Measurements from ENCODE around the gene GFOD1. TPM values are rescaled to one million over a fixed set of nuclear protein-coding genes. Genes with fewer than 3 reads are reported as not detected.

The GFOD1 gene
- total and polyA plus RNA-seq, 7 experiments from 2014 or later: 0.24 to 10.8 (median 1.4) TPM; not detected in 1

DNA sequence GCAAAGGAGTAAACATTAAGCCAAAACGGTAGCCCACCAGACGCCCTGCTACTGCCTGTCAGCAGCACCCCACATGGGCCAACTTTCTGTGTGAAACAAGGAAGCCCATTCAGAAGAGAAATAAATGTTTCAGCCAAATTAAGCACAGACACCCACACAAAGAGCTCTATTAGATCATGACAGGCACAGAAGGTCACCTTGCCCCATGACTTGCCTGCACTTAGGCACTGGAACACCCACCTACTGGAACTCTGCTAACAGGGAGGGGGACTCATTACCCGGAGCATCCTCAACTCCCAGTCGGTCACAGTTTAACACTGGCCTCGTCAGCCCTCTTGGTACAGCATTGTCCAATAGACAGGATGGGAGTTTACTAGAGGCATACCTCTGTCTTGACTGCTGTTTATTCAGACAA lies 31.8 kb downstream of the GFOD1 start:
- H3K27ac ChIP-seq (ENCODE audit: low read depth, low read length): peak overlapping the region; percentile 5
- H3K4me1 Mint-ChIP-seq: peaks cover 15 to 63% (median 28%) of the 10 kb centered on the region in 7 donors
- no peaks in the 10 kb centered on the region for H3K9me3 ChIP-seq (ENCODE audit: control insufficient read depth in 2 of 3, low read length in 3 of 3)
- H3K36me3 Mint-ChIP-seq: peaks cover 0 to 4% (median 0%) of the 10 kb centered on the region in 5 donors
- DNase-seq (no peak), ATAC-seq (no peak)
- no peak overlapping the region for H3K4me3 ChIP-seq (ENCODE audit: low read length)
- H3K27me3 ChIP-seq (ENCODE audit: control insufficient read depth in 2 of 2, insufficient read depth in 2 of 2, low read length in 2 of 2): no peaks in the 10 kb centered on the region
- H3K4me1 ChIP-seq (ENCODE audit: control insufficient read depth in 2 of 2, insufficient read depth in 2 of 2, low read length in 2 of 2): peaks cover 17 to 23% of the 10 kb centered on the region in 2 donors
- H3K27ac Mint-ChIP-seq: peak overlapping the region; percentile 12 to 93 (median 73)
- H3K36me3 ChIP-seq (ENCODE audit: control insufficient read depth in 2 of 3, insufficient read depth in 3 of 3, low read length in 3 of 3): no peaks in the 10 kb centered on the region
- intact Hi-C loops (cut with micrococcal nuclease): loop anchor here (1.0 to 10.0 kb wide), 4 partner anchors 99 to 169 kb away; partner anchors contain the start of genes NOL7 (in 2 of the 2) and SIRT5 (in 1 of the 2)
- CTCF ChIA-PET: interaction anchor here (4.7 kb wide), 1 partner anchor 82 kb away, joined by 28 read pairs; no protein-coding TSS in a partner anchor
- H3K4me3 Mint-ChIP-seq: peak overlapping the region in 2 of 10 donors; percentile 3 to 76
- no peaks in the 10 kb centered on the region for H3K9me3 Mint-ChIP-seq
- POLR2A ChIA-PET: interaction anchor here (0.8 to 1.1 kb wide), 2 partner anchors 9 to 31 kb away, joined by 3 to 4 read pairs; no protein-coding TSS in a partner anchor
- H3K27me3 Mint-ChIP-seq: no peaks in the 10 kb centered on the region

DNA sequence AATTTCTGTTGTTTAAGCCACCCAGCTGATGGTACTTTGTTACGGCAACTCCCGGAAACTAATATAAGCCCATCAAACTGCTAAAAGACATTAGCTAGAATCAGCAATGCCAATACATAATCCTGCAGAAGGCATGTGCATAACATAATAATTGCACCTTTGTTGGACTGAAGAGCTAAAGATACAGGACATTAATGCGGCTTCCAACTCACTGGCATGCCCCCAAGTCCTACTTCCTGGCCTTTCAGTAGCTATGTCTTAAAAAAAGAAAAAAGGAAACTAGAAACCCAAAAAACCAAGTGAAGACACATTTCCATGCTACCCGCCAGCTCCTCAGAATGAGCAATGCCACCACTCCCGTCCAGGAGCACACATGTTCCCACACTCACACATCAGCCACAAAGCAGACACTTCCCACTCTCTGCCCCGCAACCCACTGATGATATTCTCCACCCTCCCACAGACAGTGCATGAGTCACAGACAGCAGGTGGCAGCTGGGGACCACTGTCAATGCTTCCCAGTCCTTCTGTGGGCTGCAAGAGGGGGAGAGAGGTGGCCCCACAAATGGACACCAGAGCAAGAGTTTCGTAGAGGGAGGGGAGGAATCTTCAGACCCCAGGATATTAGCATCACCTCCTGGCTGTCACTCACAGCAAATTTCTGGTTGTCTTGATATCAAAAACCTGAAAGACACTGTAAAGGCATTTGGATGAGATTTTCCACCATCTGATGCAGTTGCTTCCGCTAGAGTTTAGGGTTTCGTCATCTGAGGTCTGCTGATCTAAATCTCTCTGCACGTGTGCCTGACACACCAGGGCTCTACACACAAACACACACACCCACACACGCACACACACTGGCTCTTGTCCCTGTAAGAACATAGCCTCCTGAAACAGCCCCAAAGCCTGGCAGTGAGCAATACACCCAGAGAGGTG lies 32.8 kb downstream of the GFOD1 start:
- H3K4me1 Mint-ChIP-seq: peaks cover 15 to 58% (median 28%) of the 10 kb centered on the region in 7 donors
- POLR2A ChIA-PET: interaction anchor here (1.0 kb wide), 1 partner anchor 120 kb away, joined by 3 read pairs; the partner anchor contains the start of gene SIRT5

DNA sequence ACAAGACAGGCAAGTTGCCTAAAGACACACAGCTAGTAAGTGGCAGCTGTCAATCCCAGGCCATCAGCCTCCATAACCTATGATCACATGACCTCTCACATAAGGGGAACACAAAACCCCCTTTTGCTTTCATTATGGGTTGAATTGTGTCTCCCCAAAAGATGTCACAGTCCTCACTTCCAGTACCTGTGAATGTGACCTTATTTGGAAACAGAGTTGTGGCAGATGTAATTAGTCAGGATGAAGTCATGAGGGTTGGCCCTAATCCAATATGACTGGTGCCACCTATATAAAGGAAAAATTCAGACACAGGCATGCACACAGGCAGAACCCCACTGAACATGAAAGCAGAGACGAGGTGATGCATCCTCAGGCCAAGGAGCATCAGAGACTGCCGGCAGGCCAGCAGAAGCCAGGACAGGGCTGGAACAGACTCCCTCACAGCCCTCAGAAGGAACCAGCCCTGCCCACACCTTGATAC lies 33.6 kb downstream of the GFOD1 start:
- peaks cover 17 to 23% of the 10 kb centered on the region in 2 donors for H3K4me1 ChIP-seq (ENCODE audit: control insufficient read depth in 2 of 2, insufficient read depth in 2 of 2, low read length in 2 of 2)
- ChIA-PET POLR2A (interaction anchor here (0.8 to 1.0 kb wide), 2 partner anchors 73 to 120 kb away, joined by 3 read pairs; partner anchors contain the start of gene SIRT5), CTCF (interaction anchor here (0.7 to 4.7 kb wide), 11 partner anchors 9 to 591 kb away, joined by 3 to 28 read pairs (median 3); partner anchors contain the start of genes NOL7 and SIRT5)
- no peak overlapping the region for H3K4me3 ChIP-seq (ENCODE audit: low read length)
- Mint-ChIP-seq H3K27ac (peak overlapping the region in 8 of 9 donors; percentile 66 to 88 (median 78)), H3K9me3 (peaks cover 0 to 2% (median 0%) of the 10 kb centered on the region in 11 donors), H3K27me3 (no peaks in the 10 kb centered on the region), H3K4me3 (peak overlapping the region in 7 of 10 donors; percentile 19 to 78 (median 66)), H3K36me3 (peaks cover 0 to 7% (median 0%) of the 10 kb centered on the region in 5 donors), H3K4me1 (peaks cover 14 to 51% (median 28%) of the 10 kb centered on the region in 7 donors)
- peak overlapping the region; percentile 16 for H3K27ac ChIP-seq (ENCODE audit: low read depth, low read length)
- H3K27me3 ChIP-seq (ENCODE audit: control insufficient read depth in 2 of 2, insufficient read depth in 2 of 2, low read length in 2 of 2): no peaks in the 10 kb centered on the region
- H3K9me3 ChIP-seq (ENCODE audit: control insufficient read depth in 2 of 3, low read length in 3 of 3): no peaks in the 10 kb centered on the region
- ATAC-seq (no peak), DNase-seq (peak in 1 of 9 donors; percentile 56)
- no peaks in the 10 kb centered on the region for H3K36me3 ChIP-seq (ENCODE audit: control insufficient read depth in 2 of 3, insufficient read depth in 3 of 3, low read length in 3 of 3)
- intact Hi-C loops (cut with micrococcal nuclease): loop anchor here (1.0 to 10.0 kb wide), 13 partner anchors 26 to 612 kb away; partner anchors contain the start of genes NOL7 (in 2 of the 2), GFOD1 (in 1 of the 2) and SIRT5 (in 1 of the 2)

More for the DNA sequence above, 32.8 kb downstream of the GFOD1 start:
- H3K9me3 Mint-ChIP-seq: peaks cover 0 to 2% (median 0%) of the 10 kb centered on the region in 11 donors
- H3K4me1 ChIP-seq (ENCODE audit: control insufficient read depth in 2 of 2, insufficient read depth in 2 of 2, low read length in 2 of 2): peaks cover 17 to 23% of the 10 kb centered on the region in 2 donors
- ATAC-seq: peak; percentile 88
- peak; percentile 27 to 83 (median 59) for DNase-seq
- H3K4me3 Mint-ChIP-seq: peak overlapping the region; percentile 63 to 85 (median 74)
- H3K4me3 ChIP-seq (ENCODE audit: low read length): peak overlapping the region; percentile 21
- H3K36me3 Mint-ChIP-seq: peaks cover 0 to 7% (median 0%) of the 10 kb centered on the region in 5 donors
- H3K27ac ChIP-seq (ENCODE audit: low read depth, low read length): peak overlapping the region; percentile 16
- no peaks in the 10 kb centered on the region for H3K36me3 ChIP-seq (ENCODE audit: control insufficient read depth in 2 of 3, insufficient read depth in 3 of 3, low read length in 3 of 3)
- intact Hi-C loops (cut with micrococcal nuclease): loop anchor here (1.0 to 10.0 kb wide), 14 partner anchors 26 to 612 kb away; partner anchors contain the start of genes NOL7 (in 2 of the 2), GFOD1 (in 1 of the 2) and SIRT5 (in 1 of the 2)
- H3K27me3 Mint-ChIP-seq: no peaks in the 10 kb centered on the region
- H3K27ac Mint-ChIP-seq: peak overlapping the region; percentile 66 to 93 (median 84)
- H3K9me3 ChIP-seq (ENCODE audit: control insufficient read depth in 2 of 3, low read length in 3 of 3): no peaks in the 10 kb centered on the region
- CTCF ChIA-PET: interaction anchor here (0.7 to 4.7 kb wide), 11 partner anchors 14 to 590 kb away, joined by 3 to 28 read pairs (median 3); partner anchors contain the start of genes NOL7 and SIRT5
- H3K27me3 ChIP-seq (ENCODE audit: control insufficient read depth in 2 of 2, insufficient read depth in 2 of 2, low read length in 2 of 2): no peaks in the 10 kb centered on the region

DNA sequence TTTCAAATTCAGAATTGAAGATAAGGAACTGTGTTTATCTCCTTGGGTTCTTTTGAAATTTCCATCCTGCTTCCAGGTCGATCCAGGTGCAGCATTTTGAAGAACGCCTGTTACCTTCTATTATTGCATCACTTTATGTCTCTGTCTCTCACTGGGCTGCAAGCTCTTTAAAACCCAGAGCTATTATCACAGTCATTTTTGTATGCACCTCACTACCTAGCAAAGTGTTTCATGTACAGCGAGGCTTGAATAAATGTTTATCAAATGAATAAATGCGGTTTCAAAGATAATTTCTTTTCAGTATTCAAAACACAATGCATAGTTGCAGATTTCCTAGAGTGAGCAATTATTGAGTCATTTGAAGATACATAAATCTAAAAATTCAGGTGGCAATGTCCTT lies 34.2 kb downstream of the GFOD1 start:
- Mint-ChIP-seq H3K4me1 (peaks cover 15 to 51% (median 29%) of the 10 kb centered on the region in 7 donors), H3K27ac (peak overlapping the region in 3 of 9 donors; percentile 13 to 73 (median 42)), H3K36me3 (peaks cover 0 to 7% (median 0%) of the 10 kb centered on the region in 5 donors), H3K4me3 (no peak overlapping the region), H3K9me3 (peaks cover 0 to 2% (median 0%) of the 10 kb centered on the region in 11 donors), H3K27me3 (no peaks in the 10 kb centered on the region)
- H3K36me3 ChIP-seq (ENCODE audit: control insufficient read depth in 2 of 3, insufficient read depth in 3 of 3, low read length in 3 of 3): no peaks in the 10 kb centered on the region
- no peak overlapping the region for H3K4me3 ChIP-seq (ENCODE audit: low read length)
- no peak overlapping the region for H3K27ac ChIP-seq (ENCODE audit: low read depth, low read length)
- intact Hi-C loops (cut with micrococcal nuclease): loop anchor here in 1 of 2 donors (10.0 kb wide), 1 partner anchor 122 kb away; the partner anchor contains the start of gene SIRT5
- DNase-seq: no peak
- CTCF ChIA-PET: interaction anchor here (0.9 to 4.7 kb wide), 4 partner anchors 8 to 256 kb away, joined by 3 to 28 read pairs (median 5); partner anchors contain the start of gene NOL7
- peaks cover 17 to 28% of the 10 kb centered on the region in 2 donors for H3K4me1 ChIP-seq (ENCODE audit: control insufficient read depth in 2 of 2, insufficient read depth in 2 of 2, low read length in 2 of 2)
- no peaks in the 10 kb centered on the region for H3K9me3 ChIP-seq (ENCODE audit: control insufficient read depth in 2 of 3, low read length in 3 of 3)
- POLR2A ChIA-PET: interaction anchor here (0.7 to 0.8 kb wide), 2 partner anchors 73 to 347 kb away, joined by 3 to 6 read pairs; no protein-coding TSS in a partner anchor
- no peak for ATAC-seq
- H3K27me3 ChIP-seq (ENCODE audit: control insufficient read depth in 2 of 2, insufficient read depth in 2 of 2, low read length in 2 of 2): no peaks in the 10 kb centered on the region

DNA sequence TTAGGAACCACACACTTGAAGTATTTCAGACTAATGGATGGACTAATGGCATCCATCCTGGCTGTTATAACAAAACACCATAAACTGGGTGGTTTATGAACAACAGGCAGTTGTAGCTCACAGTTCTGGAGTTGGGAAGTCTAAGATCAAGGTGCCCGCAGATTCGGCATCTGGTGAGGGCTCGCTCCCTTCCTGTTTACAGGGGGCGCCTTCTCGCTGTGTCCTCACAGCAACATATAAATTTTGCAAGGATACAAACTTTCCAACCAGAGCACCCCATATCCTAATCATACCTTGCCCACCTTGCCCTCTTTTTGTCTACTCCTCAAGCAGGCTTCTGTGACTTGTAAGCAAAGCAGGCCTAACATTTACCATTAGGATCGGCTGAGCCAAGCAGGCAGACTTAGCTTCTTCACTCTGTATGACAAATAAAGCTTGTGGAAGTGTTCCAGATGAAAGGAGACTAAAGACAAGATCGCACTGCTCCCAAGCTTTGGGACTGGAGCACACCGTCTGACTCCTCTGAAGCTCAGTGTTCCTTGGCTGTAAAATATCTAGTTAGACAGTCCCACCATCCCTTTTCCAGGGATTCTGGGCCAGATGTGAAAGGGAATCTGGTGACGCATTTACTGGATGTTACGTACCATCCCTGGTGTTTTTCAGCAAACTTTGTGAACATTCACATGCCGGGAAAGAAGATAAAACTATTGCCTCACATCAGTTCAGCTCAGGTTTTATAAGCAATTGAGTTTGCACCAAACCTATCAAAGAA lies 34.9 kb downstream of the GFOD1 start:
- Mint-ChIP-seq H3K9me3 (peaks cover 0 to 2% (median 0%) of the 10 kb centered on the region in 11 donors), H3K4me3 (no peak overlapping the region), H3K36me3 (peaks cover 0 to 7% (median 0%) of the 10 kb centered on the region in 5 donors), H3K27me3 (no peaks in the 10 kb centered on the region), H3K4me1 (peaks cover 21 to 52% (median 33%) of the 10 kb centered on the region in 7 donors), H3K27ac (peak overlapping the region in 1 of 9 donors; percentile 42)
- POLR2A ChIA-PET: interaction anchor here (0.7 to 0.8 kb wide), 2 partner anchors 74 to 348 kb away, joined by 3 to 6 read pairs; no protein-coding TSS in a partner anchor
- no peak overlapping the region for H3K4me3 ChIP-seq (ENCODE audit: low read length)
- ATAC-seq: no peak
- no peaks in the 10 kb centered on the region for H3K36me3 ChIP-seq (ENCODE audit: control insufficient read depth in 2 of 3, insufficient read depth in 3 of 3, low read length in 3 of 3)
- no peaks in the 10 kb centered on the region for H3K27me3 ChIP-seq (ENCODE audit: control insufficient read depth in 2 of 2, insufficient read depth in 2 of 2, low read length in 2 of 2)
- intact Hi-C loops (cut with micrococcal nuclease): loop anchor here in 1 of 2 donors (10.0 kb wide), 1 partner anchor 122 kb away; the partner anchor contains the start of gene SIRT5
- peaks cover 17 to 33% of the 10 kb centered on the region in 2 donors for H3K4me1 ChIP-seq (ENCODE audit: control insufficient read depth in 2 of 2, insufficient read depth in 2 of 2, low read length in 2 of 2)
- no peak overlapping the region for H3K27ac ChIP-seq (ENCODE audit: low read depth, low read length)
- CTCF ChIA-PET: interaction anchor here (1.0 to 4.7 kb wide), 3 partner anchors 22 to 257 kb away, joined by 3 to 28 read pairs (median 3); no protein-coding TSS in a partner anchor
- H3K9me3 ChIP-seq (ENCODE audit: control insufficient read depth in 2 of 3, low read length in 3 of 3): no peaks in the 10 kb centered on the region
- DNase-seq: no peak
